HepG2 (cell line): ENCODE results near the gene SLC8A2. TPM values are rescaled to one million over a fixed set of nuclear protein-coding genes. Genes with fewer than 3 reads are reported as not detected.
A peak's percentile ranks its signal among the peaks of the same experiment; 100 is the strongest.

Experiments
- ATAC-seq: fragments of 200-7000 bp; cut with Tn5 transposase; 3 replicates; pipeline ENCODE4 v1.9.1; 2020; ENCODE audit warnings: mild to moderate bottlenecking, moderate library complexity
- BruUV-seq: library from RNA; stranded (reverse); fragments of 400-500 nt; replicated peaks from 2 replicates; lab custom pipeline; 2021; lab: Mats Ljungman, UMichigan
- CTCF ChIA-PET: fragments of 300-600 bp; formaldehyde crosslinking; extraction: SDS; loops from one replicate; lab custom pipeline; 2021; ENCODE audit warnings: low total read pairs, inconsistent platforms, low intra/inter-chr PET ratio; lab: Yijun Ruan, JAX
- POLR2A ChIA-PET: fragments of 350-600 bp; sonication (Branson Sonifier 250); formaldehyde crosslinking; loops from one replicate; lab custom pipeline; 2020; ENCODE audit warnings: antibody characterized with exemption, inconsistent platforms; lab: Yijun Ruan, JAX
- DNase-seq: peaks from one replicate; pipeline ENCODE4 v3.0.0-alpha.2; 2015; ENCODE audit warnings: low spot score
- FAIRE-seq: peaks from 3 replicates; lab custom pipeline; 2011; peaks lifted over from hg19 to GRCh38; lab: Jason Lieb, UNC
- H2AFZ ChIP-seq: one replicate; pipeline ENCODE4 v1.6.1; 2011; ENCODE audit warnings: low read length, inconsistent platforms
- H3K27ac ChIP-seq: fragments of 300-600 bp; 3 replicates; pipeline ENCODE4 v1.8.0; 2011; ENCODE audit warnings: mixed run types, mild to moderate bottlenecking, mixed read lengths, low read length, inconsistent platforms; ENCODE audit not compliant: insufficient read depth; ENCODE audit errors: extremely low read length
- H3K27me3 ChIP-seq, 2 experiments: fragments of 200-600 bp in 1 of 2; 2 replicates in 1 of 2; 3 replicates in 1 of 2; pipeline versions ENCODE4 v1.6.0 to v1.8.0; 2011; ENCODE audit warnings: low read length in 2 of 2, mild to moderate bottlenecking in 2 of 2, moderate library complexity in 2 of 2, inconsistent platforms in 1 of 2; ENCODE audit not compliant: insufficient read depth in 2 of 2, control insufficient read depth in 1 of 2
- H3K36me3 ChIP-seq, 2 experiments: fragments of 200-600 bp in 1 of 2; replicated peaks in 1 of 2; 2 replicates in 1 of 2; 3 replicates in 1 of 2; pipeline versions ENCODE4 v1.5.1 to v1.8.0; 2011; ENCODE audit warnings: low read length in 2 of 2, inconsistent platforms in 1 of 2; ENCODE audit not compliant: insufficient read depth in 2 of 2, control insufficient read depth in 1 of 2
- H3K4me1 ChIP-seq: 2 replicates; pipeline ENCODE4 v1.5.1; 2012; ENCODE audit warnings: low read length, inconsistent platforms; ENCODE audit not compliant: insufficient read depth
- H3K4me2 ChIP-seq: 2 replicates; pipeline ENCODE4 v1.6.0; 2011; ENCODE audit warnings: low read depth, low read length, inconsistent platforms
- H3K4me3 ChIP-seq, 3 experiments: fragments of 200-600 bp in 1 of 3; sonication (generic), shearing (Covaris generic) in 1 of 3; replicated peaks in 1 of 3; 2 replicates each; pipeline ENCODE4 v1.5.1; 2011 to 2016; ENCODE audit warnings: low read length in 3 of 3, inconsistent platforms in 2 of 3, low read depth in 2 of 3, mild to moderate bottlenecking in 2 of 3, control low read depth in 1 of 3, mixed read lengths in 1 of 3; ENCODE audit not compliant: insufficient read depth in 1 of 3
- H3K79me2 ChIP-seq: one replicate; pipeline ENCODE4 v1.6.1; 2011; ENCODE audit warnings: low read length, inconsistent platforms; ENCODE audit not compliant: insufficient read depth
- H3K9ac ChIP-seq: 2 replicates; pipeline ENCODE4 v1.6.0; 2011; ENCODE audit warnings: mild to moderate bottlenecking, low read depth, low read length, inconsistent platforms; ENCODE audit not compliant: insufficient read depth
- H3K9me3 ChIP-seq: 2 replicates; pipeline ENCODE4 v1.5.1; 2012; ENCODE audit warnings: mild to moderate bottlenecking, low read length
- H4K20me1 ChIP-seq: 2 replicates; pipeline ENCODE4 v1.6.0; 2011; ENCODE audit warnings: inconsistent platforms, mild to moderate bottlenecking, low read length, moderate library complexity; ENCODE audit not compliant: insufficient read depth
- NFATC3 ChIP-seq: sonication (generic); formaldehyde crosslinking; IDR thresholded peaks from 2 replicates; pipeline ENCODE4 v1.5.1; 2020; ENCODE audit warnings: mild to moderate bottlenecking, missing genetic modification reagents
- RORA ChIP-seq: sonication (generic); formaldehyde crosslinking; IDR thresholded peaks from 2 replicates; pipeline ENCODE4 v1.5.0; 2020; ENCODE audit warnings: mild to moderate bottlenecking, missing genetic modification reagents, moderate library complexity
- ZBTB8A ChIP-seq: sonication (generic); formaldehyde crosslinking; IDR thresholded peaks from 2 replicates; pipeline ENCODE4 v1.4.0; 2020; ENCODE audit warnings: mild to moderate bottlenecking, low read depth, missing genetic modification reagents, borderline replicate concordance
- ZMYM3 ChIP-seq: sonication (generic); formaldehyde crosslinking; IDR thresholded peaks from 2 replicates; pipeline ENCODE4 v1.5.1; 2020; ENCODE audit warnings: mild to moderate bottlenecking, missing genetic modification reagents
- ZNF101 ChIP-seq: sonication (generic); formaldehyde crosslinking; IDR thresholded peaks from 2 replicates; pipeline ENCODE4 v1.4.0; 2020; ENCODE audit warnings: mild to moderate bottlenecking, low read depth, missing genetic modification reagents, borderline replicate concordance
- ZNF263 ChIP-seq: sonication (generic); formaldehyde crosslinking; IDR thresholded peaks from 2 replicates; pipeline ENCODE4 v1.4.0; 2020; ENCODE audit warnings: missing genetic modification reagents
- ZNF296 ChIP-seq: sonication (generic); formaldehyde crosslinking; conservative IDR thresholded peaks from 2 replicates; pipeline ENCODE4 v1.5.0; 2020; ENCODE audit warnings: mild to moderate bottlenecking, missing genetic modification reagents
- ZNF33A ChIP-seq: sonication (generic); formaldehyde crosslinking; IDR thresholded peaks from 2 replicates; pipeline ENCODE4 v1.5.1; 2020; ENCODE audit warnings: missing genetic modification reagents, mild to moderate bottlenecking, moderate library complexity, borderline replicate concordance
- ZNF441 ChIP-seq: sonication (generic); formaldehyde crosslinking; IDR thresholded peaks from 2 replicates; pipeline ENCODE4 v1.7.0; 2021; ENCODE audit warnings: missing genetic modification reagents, borderline replicate concordance
- ZNF451 ChIP-seq: sonication (generic); formaldehyde crosslinking; IDR thresholded peaks from 2 replicates; pipeline ENCODE4 v1.5.0; 2020; ENCODE audit warnings: mild to moderate bottlenecking, missing genetic modification reagents
- ZNF468 ChIP-seq: sonication (generic); formaldehyde crosslinking; IDR thresholded peaks from 2 replicates; pipeline ENCODE4 v1.8.0; 2022; ENCODE audit warnings: mild to moderate bottlenecking, moderate library complexity, missing genetic modification reagents
- ZNF543 ChIP-seq: sonication (generic); formaldehyde crosslinking; IDR thresholded peaks from 2 replicates; pipeline ENCODE4 v1.4.0; 2020; ENCODE audit warnings: mild to moderate bottlenecking, missing genetic modification reagents
- ZSCAN12 ChIP-seq: sonication (generic); formaldehyde crosslinking; IDR thresholded peaks from 2 replicates; pipeline ENCODE4 v1.9.0; 2021; ENCODE audit warnings: mild to moderate bottlenecking, missing genetic modification reagents
- ZSCAN29 ChIP-seq: sonication (generic); formaldehyde crosslinking; conservative IDR thresholded peaks from 2 replicates; pipeline ENCODE4 v1.4.0; 2020; ENCODE audit warnings: mild to moderate bottlenecking, missing genetic modification reagents
- WGBS: methylation state at CpG from one replicate; pipeline ENCODE4 v1.1.6; 2017; ENCODE audit warnings: low lambda C conversion rate; 5-methylcytosine and 5-hydroxymethylcytosine counted together
- in situ Hi-C: cut with HindIII; loops from 2 replicates; pipeline ENCODE4 v1.10.0; 2017; ENCODE audit warnings: low pct_unique_long_range_greater_than_20kb; ENCODE audit not compliant: extremely low pct_ligation_motif_present
- intact Hi-C: fragments of 100-400 bp; cut with micrococcal nuclease; formaldehyde crosslinking; loops from one replicate; pipeline ENCODE4 v1.10.0; 2022; ENCODE audit not compliant: unreplicated experiment
- polyA plus RNA-seq, 8 experiments: library from polyadenylated mRNA; depleted of rRNA in 3 of 8; stranded (reverse) in 7 of 8; unstranded in 1 of 8; fragments of >200 nt; fragmentation: Illumina TruSeq in 4 of 8; extraction: Trizol in 4 of 8; gene quantifications; 2 replicates each; pipeline versions ENCODE4 v1.2.1 to v1.2.3, GENCODE V29; 2011 to 2016; ENCODE audit warnings: low read depth in 4 of 8, missing spikeins in 1 of 8, mixed read lengths in 1 of 8; ENCODE audit not compliant: insufficient read depth in 1 of 8
- total RNA-seq, 5 experiments: library from RNA; depleted of rRNA; stranded (reverse); fragments of >200 nt; fragmentation: Illumina TruSeq; extraction: Trizol; gene quantifications; 2 replicates each; pipeline ENCODE4 v1.2.3, GENCODE V29; 2016; ENCODE audit warnings: low read depth in 1 of 5
- TF ChIP-seq, protein P1 (sequence below): sonication (generic); formaldehyde crosslinking; IDR thresholded peaks from 2 replicates; pipeline ENCODE4 v1.4.0; 2020; ENCODE audit warnings: missing genetic modification reagents
- TF ChIP-seq, protein P2 (sequence below): sonication (generic); formaldehyde crosslinking; IDR thresholded peaks from 2 replicates; pipeline ENCODE4 v1.8.1; 2022; ENCODE audit warnings: mild to moderate bottlenecking, missing genetic modification reagents
- TF ChIP-seq, protein P3 (sequence below): sonication (generic); formaldehyde crosslinking; IDR thresholded peaks from 2 replicates; pipeline ENCODE4 v1.4.0; 2020; ENCODE audit warnings: mild to moderate bottlenecking, missing genetic modification reagents
- TF ChIP-seq, protein P4 (sequence below): sonication (generic); formaldehyde crosslinking; IDR thresholded peaks from 2 replicates; pipeline ENCODE4 v1.4.0; 2020; ENCODE audit warnings: low read depth, missing genetic modification reagents

Gene SLC8A2
- total and polyA plus RNA-seq, 2 of the 13 experiments (the other 11 are each of a cell fraction or from before 2014, with no cell fraction given) = 0.02 TPM; not detected in 1

DNA sequence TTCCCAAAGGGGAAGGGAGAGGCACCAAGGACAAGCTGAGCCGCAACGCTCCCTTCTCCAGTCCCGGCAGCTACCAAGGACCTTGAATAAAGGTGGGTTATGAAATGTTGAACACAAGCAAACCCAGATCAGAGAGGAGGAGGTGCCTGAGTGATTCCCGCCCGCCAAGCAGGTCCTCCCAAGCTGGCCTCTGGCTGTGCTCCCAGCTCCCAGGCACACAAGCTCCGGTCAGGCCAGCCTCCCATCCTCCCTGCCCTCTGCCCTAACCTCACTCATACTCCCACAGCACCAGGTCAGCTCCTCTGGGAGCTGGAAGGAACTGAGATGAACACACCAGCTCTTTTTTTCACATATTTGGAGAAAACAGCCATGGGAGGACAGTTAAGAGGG is 39.4 kb upstream of the SLC8A2 start:
- DNase-seq = no peak
- Histone ChIP-seq H3K36me3 (peaks cover 3 to 4% of the 10 kb centered on the region in 2 experiments; a peak in 2 of 5 replicates), H3K9ac (no peak overlapping the region), H3K79me2 (peaks cover 64% of the 10 kb centered on the region), H3K4me1 (peaks cover 28% of the 10 kb centered on the region), H3K27ac (no peak overlapping the region), H3K4me2 (no peak overlapping the region), H3K9me3 (no peaks in the 10 kb centered on the region), H3K27me3 (no peaks in the 10 kb centered on the region; a peak in 1 of 5 replicates), H3K4me3 (no peak overlapping the region), H4K20me1 (no peaks in the 10 kb centered on the region), H2AFZ (no peak overlapping the region)
- WGBS = 100% methylated on average over 3 of the region's 6 CpGs
- no peak for FAIRE-seq
- TF ChIP-seq ZNF296 (CRISPR knock-in tag) = no peak
- peak; percentile 84 for TF ChIP-seq ZNF263
- TF ChIP-seq ZMYM3 (CRISPR knock-in tag) = no peak
- TF ChIP-seq, protein P1, sequence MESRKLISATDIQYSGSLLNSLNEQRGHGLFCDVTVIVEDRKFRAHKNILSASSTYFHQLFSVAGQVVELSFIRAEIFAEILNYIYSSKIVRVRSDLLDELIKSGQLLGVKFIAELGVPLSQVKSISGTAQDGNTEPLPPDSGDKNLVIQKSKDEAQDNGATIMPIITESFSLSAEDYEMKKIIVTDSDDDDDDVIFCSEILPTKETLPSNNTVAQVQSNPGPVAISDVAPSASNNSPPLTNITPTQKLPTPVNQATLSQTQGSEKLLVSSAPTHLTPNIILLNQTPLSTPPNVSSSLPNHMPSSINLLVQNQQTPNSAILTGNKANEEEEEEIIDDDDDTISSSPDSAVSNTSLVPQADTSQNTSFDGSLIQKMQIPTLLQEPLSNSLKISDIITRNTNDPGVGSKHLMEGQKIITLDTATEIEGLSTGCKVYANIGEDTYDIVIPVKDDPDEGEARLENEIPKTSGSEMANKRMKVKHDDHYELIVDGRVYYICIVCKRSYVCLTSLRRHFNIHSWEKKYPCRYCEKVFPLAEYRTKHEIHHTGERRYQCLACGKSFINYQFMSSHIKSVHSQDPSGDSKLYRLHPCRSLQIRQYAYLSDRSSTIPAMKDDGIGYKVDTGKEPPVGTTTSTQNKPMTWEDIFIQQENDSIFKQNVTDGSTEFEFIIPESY (CRISPR knock-in tag) = peak; percentile 56; the same call in 1 of the 2 replicates
- no peak for TF ChIP-seq ZNF451 (CRISPR knock-in tag)
- no peak for TF ChIP-seq ZNF543 (CRISPR knock-in tag)
- TF ChIP-seq, protein P2, sequence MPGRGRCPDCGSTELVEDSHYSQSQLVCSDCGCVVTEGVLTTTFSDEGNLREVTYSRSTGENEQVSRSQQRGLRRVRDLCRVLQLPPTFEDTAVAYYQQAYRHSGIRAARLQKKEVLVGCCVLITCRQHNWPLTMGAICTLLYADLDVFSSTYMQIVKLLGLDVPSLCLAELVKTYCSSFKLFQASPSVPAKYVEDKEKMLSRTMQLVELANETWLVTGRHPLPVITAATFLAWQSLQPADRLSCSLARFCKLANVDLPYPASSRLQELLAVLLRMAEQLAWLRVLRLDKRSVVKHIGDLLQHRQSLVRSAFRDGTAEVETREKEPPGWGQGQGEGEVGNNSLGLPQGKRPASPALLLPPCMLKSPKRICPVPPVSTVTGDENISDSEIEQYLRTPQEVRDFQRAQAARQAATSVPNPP (CRISPR knock-in tag) = no peak
- TF ChIP-seq, protein P3, sequence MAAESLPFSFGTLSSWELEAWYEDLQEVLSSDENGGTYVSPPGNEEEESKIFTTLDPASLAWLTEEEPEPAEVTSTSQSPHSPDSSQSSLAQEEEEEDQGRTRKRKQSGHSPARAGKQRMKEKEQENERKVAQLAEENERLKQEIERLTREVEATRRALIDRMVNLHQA (CRISPR knock-in tag) = no peak
- TF ChIP-seq ZNF101 = no peak
- no peak for TF ChIP-seq ZNF33A (CRISPR knock-in tag)
- no peak for TF ChIP-seq ZNF441 (CRISPR knock-in tag)
- TF ChIP-seq, protein P4, sequence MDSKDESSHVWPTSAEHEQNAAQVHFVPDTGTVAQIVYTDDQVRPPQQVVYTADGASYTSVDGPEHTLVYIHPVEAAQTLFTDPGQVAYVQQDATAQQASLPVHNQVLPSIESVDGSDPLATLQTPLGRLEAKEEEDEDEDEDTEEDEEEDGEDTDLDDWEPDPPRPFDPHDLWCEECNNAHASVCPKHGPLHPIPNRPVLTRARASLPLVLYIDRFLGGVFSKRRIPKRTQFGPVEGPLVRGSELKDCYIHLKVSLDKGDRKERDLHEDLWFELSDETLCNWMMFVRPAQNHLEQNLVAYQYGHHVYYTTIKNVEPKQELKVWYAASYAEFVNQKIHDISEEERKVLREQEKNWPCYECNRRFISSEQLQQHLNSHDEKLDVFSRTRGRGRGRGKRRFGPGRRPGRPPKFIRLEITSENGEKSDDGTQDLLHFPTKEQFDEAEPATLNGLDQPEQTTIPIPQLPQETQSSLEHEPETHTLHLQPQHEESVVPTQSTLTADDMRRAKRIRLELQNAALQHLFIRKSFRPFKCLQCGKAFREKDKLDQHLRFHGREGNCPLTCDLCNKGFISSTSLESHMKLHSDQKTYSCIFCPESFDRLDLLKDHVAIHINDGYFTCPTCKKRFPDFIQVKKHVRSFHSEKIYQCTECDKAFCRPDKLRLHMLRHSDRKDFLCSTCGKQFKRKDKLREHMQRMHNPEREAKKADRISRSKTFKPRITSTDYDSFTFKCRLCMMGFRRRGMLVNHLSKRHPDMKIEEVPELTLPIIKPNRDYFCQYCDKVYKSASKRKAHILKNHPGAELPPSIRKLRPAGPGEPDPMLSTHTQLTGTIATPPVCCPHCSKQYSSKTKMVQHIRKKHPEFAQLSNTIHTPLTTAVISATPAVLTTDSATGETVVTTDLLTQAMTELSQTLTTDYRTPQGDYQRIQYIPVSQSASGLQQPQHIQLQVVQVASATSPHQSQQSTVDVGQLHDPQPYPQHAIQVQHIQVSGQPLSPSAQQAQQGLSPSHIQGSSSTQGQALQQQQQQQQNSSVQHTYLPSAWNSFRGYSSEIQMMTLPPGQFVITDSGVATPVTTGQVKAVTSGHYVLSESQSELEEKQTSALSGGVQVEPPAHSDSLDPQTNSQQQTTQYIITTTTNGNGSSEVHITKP = no peak
- no peak for TF ChIP-seq NFATC3 (CRISPR knock-in tag)
- no peak for TF ChIP-seq ZSCAN12 (CRISPR knock-in tag)
- TF ChIP-seq RORA (CRISPR knock-in tag) = no peak
- TF ChIP-seq ZNF468 = no peak
- TF ChIP-seq ZSCAN29 (CRISPR knock-in tag) = no peak
- TF ChIP-seq ZBTB8A (CRISPR knock-in tag) = no peak
- CTCF ChIA-PET = no interaction called here
- ATAC-seq = no peak
- no TSS peak for BruUV-seq
- intact Hi-C loops = no loop called here
- POLR2A ChIA-PET = interaction anchor here (1.2 kb wide), 1 partner anchor 27 kb away, joined by 3 read pairs; the partner anchor contains the start of gene KPTN
- in situ Hi-C loops = no loop called here
